Caki2 (cell line): ENCODE data around the gene FDPS. TPM values are rescaled to one million over a fixed set of nuclear protein-coding genes. Genes with fewer than 3 reads are reported as not detected.

Experiments used
- DNase-seq: peaks from one replicate; pipeline ENCODE4 v3.0.0-alpha.2; 2015; ENCODE audit warnings: low read depth
- in situ Hi-C: cut with HindIII; loops from 2 replicates; pipeline ENCODE4 v1.10.0; 2016; ENCODE audit warnings: low sequenced_read_pairs, low pct_unique_long_range_greater_than_20kb, mixed read lengths
- total RNA-seq: library from RNA; depleted of rRNA; stranded (reverse); fragments of >200 nt; shearing (Covaris generic); gene quantifications from 2 replicates; pipeline ENCODE4 v1.2.3, GENCODE V29; 2014; ENCODE audit warnings: low replicate concordance

The FDPS gene
- total RNA-seq, 1 experiment from 2014 or later = 239 TPM

- no peak for DNase-seq
- in situ Hi-C loops = no loop called here
Observed at GRCh38 chr1:155305881-155306391, 2.7 kb upstream of the FDPS start.

DNA sequence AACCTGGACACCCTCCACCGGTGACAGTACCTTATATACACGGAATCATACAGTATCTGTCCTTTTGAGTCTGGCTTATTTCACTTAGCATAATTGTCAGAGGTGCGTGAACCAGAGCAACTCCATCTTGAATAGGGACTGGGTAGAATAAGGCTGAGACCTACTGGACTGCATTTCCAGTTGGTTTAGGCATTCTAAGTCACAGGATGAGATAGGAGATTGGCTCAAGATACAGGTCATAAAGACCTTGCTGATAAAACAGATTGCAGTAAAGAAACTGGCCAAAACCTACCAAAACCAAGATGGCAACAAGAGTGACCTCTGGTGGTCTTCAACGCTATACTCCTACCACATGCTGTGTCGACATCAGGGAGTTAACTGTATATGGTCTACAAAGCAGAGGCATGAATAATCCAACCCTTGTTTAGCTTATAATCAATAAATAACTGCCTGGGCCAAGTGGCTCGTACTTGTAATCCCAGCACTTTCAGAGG is 1.4 kb upstream of the FDPS start:
- DNase-seq = peak; percentile 44
- in situ Hi-C loops = no loop called here

DNA sequence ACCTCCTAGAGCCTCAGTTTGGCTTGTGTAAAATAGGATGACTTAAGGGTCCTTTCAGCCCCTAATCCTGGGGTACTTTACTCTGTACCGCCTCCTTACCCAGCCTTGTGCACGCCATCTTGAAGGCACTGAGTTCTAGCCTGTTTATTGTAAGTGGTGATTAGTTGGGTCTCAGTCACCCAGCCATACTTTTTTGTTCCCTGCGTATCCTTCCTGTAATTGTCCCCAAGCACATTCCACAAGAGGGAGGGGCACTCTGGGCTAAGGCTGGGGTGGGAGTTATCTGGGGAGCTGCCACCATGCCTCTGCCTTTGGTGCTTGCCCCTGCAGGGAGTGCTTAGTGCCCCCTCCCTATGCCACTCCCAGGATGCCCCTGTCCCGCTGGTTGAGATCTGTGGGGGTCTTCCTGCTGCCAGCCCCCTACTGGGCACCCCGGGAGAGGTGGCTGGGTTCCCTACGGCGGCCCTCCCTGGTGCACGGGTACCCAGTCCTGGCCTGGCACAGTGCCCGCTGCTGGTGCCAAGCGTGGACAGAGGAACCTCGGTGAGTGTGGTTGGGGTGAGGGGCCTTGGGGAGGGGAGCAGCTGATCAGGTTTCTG is 856 bp downstream of the FDPS start:
- DNase-seq = no peak
- in situ Hi-C loops = no loop called here

GRCh38 chr1:155313261-155313660 is 4.6 kb downstream of the FDPS start:
- in situ Hi-C loops = no loop called here

DNA sequence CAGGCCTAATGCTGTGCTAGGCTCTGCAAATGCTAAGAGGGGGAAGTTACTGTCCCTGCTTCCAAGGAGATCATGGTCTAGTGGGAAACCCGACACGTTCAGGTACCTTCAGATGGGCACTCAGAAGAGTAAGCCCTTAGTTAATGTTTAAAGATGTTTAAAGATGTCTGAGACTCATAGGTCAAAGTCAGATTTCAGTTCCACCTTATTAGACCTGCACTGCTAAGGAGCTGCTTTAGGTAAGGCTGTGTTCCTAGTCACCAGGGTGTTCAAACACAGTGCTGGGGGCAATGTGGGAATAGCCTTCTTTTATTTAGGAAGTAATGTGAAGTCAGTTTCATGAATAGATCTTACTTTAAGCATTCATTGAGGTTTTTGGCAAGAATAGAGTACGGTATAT is 8.3 kb downstream of the FDPS start:
- in situ Hi-C loops = no loop called here
- no peak for DNase-seq

More at GRCh38 chr1:155313261-155313660, 4.6 kb downstream of the FDPS start:
- DNase-seq = no peak

- in situ Hi-C loops = no loop called here
- no peak for DNase-seq
Observed at GRCh38 chr1:155318082-155318481, 9.4 kb downstream of the FDPS start.

- in situ Hi-C loops = no loop called here
- no peak for DNase-seq
Observed at GRCh38 chr1:155319536-155319935, 10.9 kb downstream of the FDPS start.

DNA sequence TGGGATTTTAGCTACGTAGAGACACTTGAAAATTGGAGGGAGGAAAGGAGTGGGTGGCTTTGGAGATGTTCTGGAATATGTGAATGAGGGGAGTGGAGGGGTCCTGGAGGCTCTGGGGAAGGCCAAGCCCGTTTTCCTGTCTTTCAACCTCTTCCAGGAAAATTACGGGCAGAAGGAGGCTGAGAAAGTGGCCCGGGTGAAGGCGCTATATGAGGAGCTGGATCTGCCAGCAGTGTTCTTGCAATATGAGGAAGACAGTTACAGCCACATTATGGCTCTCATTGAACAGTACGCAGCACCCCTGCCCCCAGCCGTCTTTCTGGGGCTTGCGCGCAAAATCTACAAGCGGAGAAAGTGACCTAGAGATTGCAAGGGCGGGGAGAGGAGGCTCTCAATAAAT is 11.6 kb downstream of the FDPS start:
- in situ Hi-C loops = no loop called here

DNA sequence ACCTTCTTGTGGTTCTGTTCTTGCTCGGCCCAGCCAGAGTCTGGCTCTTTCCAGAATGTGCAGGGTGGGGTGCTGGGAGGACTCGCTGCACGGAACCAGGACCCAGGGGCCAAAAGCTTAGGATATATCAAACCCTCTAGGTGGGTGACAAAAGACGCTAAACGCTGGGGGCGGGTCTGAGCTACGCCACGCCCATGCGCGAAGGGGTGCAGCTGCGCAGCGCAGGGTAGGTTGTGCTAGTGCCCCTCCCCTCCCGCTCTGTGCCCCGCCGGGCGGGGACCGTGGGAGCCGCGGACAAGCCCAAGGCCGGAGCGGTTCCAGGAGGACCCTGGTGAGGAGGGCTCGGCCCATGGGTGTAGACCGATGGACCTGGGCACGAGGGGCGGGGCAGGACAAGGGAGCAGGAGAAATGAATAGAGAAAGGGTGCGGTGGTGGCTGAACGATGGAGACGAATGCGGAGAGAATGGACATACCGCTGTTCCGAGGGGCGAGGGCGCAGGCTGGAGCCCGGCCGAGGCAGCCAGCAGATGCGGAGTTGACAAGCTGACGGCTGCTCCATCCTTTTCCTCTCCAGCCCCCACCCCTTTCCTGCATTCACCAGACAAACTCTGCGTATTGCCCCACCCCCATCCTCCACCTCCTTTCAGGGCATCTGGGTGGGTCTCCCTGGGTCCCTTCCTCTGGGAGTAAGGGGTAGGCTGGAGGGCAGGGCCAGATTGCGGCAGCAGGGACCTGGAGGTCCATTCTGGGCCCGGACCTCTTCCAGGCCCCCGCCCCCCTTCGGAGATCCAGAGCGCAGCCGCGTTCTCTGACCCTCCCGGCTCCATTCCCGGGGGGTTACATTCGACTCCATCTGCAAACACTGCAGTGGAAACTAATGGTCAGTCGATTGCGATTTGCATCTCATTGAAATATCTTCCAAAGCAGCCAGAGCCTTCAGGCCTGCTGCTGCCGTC is 12.3 kb downstream of the FDPS start, which contains the start of gene RUSC1:
RUSC1 (plus strand) TSS at position 234 of the 957 bp plus-strand sequence. CDS start 880 bp downstream, outside the sequence.
- DNase-seq = no peak
- in situ Hi-C loops = no loop called here

More for the DNA sequence above, 11.6 kb downstream of the FDPS start:
- DNase-seq = no peak

- in situ Hi-C loops = no loop called here
- no peak for DNase-seq
Observed at GRCh38 chr1:155321639-155322503, 13.2 kb downstream of the FDPS start.

- DNase-seq = no peak
- in situ Hi-C loops = no loop called here
Observed at GRCh38 chr1:155322571-155322952, 13.9 kb downstream of the FDPS start.

DNA sequence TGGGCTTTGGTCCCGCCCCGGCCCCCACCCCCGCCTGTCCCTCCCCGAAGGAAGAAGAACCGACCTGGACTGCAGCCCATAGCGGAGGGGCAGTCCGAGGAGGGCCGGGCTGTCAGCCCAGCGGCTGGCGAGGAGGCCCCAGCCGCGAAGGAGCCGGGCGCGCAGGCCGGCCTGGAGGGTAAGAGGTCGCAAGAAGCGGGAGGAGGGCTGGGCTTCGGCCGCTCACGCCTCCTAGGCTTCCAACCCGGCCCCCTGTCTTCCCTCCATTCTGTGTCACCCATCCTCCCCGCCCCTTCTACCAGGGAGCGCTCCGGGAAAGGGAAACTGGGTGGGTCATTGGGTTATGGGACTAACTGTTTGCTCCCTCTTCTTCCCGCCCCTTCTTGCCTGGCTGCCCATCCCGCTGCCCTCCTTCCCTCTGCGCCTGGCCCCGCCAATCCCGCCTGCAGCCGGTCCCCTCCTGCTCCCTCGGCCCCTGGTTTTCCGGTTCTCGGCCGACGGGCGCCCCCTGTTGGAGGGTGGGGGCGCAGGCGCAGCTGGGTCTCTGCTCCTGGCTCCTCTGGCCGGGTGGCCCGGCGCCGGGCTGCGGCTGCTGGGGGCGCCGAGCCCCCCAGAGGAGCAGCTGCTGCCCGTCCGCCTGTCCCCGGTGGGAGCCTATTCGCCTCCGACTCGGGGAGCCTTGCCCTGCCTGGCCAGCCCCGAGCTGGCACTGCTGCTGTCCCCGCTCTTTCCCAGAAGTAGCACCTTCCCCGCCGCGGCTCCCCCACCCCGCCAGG is 14.5 kb downstream of the FDPS start:
- in situ Hi-C loops = no loop called here
- peak; percentile 99 for DNase-seq

DNA sequence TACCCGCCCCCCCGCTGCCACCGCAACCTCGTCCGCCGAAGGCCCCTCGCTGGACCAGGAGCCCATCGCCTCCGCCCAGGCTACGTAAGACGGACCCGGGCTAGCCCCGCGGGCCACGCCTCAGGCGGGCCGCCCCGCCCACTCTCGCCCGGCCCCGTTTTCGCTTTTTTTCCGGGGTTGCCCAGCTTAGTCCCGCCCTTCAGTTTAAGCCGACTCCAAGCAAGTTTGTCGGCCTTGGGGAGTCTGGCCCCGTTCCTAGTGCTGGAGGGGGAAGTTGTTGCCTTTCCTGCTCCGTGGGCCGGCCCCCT is 15.0 kb downstream of the FDPS start:
- DNase-seq = peak; percentile 95
- in situ Hi-C loops = no loop called here

DNA sequence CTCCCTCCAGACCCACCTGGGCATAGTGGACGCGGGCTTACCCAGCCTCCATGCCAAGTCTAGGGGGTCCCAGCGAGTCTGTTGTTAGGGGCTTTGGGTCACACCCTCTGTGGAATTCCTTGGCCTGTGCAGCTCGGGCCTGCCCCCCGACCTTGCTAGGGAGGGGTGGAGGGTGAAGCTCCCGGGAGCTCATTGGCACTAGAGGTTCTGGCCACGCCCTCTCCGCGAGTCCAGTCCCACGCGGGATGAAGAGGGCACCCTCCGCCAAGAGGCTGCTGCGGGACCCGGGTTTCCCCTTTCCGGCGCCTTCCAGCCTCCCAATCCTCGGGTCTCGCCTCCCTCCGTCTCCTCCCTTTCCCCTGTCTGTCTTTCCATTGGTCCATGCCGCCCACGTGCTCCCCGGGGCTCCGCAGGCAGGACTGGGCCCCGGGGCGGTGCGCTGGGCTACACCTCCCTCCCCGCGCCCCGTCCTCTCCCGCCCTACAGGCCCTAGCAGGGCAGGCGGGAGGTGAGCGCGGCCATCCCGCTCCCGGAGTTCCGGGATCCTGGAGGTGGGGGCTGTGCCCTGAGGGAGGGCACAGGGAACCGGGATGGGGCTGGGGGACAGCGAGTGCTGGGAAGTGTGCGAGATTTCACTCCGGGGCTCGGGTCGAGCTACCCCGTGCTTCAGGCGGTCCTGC is 15.5 kb downstream of the FDPS start:
- in situ Hi-C loops = no loop called here
- DNase-seq = peak; percentile 99

GRCh38 chr1:155324717-155325602 is 16.3 kb downstream of the FDPS start:
- in situ Hi-C loops = no loop called here

GRCh38 chr1:155325603-155325893 is 16.9 kb downstream of the FDPS start:
- DNase-seq = no peak
- in situ Hi-C loops = no loop called here

More at GRCh38 chr1:155324717-155325602, 16.3 kb downstream of the FDPS start:
- peak; percentile 64 for DNase-seq
